Measurements from ENCODE around the gene ZNF605.

The ZNF605 gene

GRCh38 chr12:132946246-132946820 lies 9.8 kb downstream of the ZNF605 start:
- no peak for ATAC-seq
- TF ChIP-seq CREB5 (CRISPR knock-in tag; IDR thresholded peaks at IDR 0.05; ENCODE audit: low read depth) (no peak), PPARA (CRISPR knock-in tag; IDR thresholded peaks at IDR 0.05; ENCODE audit: borderline replicate concordance) (no peak), ARNTL (CRISPR knock-in tag; IDR thresholded peaks at IDR 0.05; ENCODE audit: borderline replicate concordance, low read depth) (no peak), ZNF70 (CRISPR knock-in tag; IDR thresholded peaks at IDR 0.05) (no peak), GLIS3 (CRISPR knock-in tag; IDR thresholded peaks at IDR 0.05) (no peak), ZNF565 (CRISPR knock-in tag; conservative IDR thresholded peaks at IDR 0.05; ENCODE audit: low read depth) (no peak), ZFP3 (CRISPR knock-in tag; IDR thresholded peaks at IDR 0.05) (no peak), TCF4 (CRISPR knock-in tag; IDR thresholded peaks at IDR 0.05; ENCODE audit: borderline replicate concordance) (no peak)
- TF ChIP-seq, protein P1, sequence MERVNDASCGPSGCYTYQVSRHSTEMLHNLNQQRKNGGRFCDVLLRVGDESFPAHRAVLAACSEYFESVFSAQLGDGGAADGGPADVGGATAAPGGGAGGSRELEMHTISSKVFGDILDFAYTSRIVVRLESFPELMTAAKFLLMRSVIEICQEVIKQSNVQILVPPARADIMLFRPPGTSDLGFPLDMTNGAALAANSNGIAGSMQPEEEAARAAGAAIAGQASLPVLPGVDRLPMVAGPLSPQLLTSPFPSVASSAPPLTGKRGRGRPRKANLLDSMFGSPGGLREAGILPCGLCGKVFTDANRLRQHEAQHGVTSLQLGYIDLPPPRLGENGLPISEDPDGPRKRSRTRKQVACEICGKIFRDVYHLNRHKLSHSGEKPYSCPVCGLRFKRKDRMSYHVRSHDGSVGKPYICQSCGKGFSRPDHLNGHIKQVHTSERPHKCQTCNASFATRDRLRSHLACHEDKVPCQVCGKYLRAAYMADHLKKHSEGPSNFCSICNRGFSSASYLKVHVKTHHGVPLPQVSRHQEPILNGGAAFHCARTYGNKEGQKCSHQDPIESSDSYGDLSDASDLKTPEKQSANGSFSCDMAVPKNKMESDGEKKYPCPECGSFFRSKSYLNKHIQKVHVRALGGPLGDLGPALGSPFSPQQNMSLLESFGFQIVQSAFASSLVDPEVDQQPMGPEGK (CRISPR knock-in tag; IDR thresholded peaks at IDR 0.05; ENCODE audit: borderline replicate concordance): no peak

- TF ChIP-seq ZFP3 (CRISPR knock-in tag; IDR thresholded peaks at IDR 0.05) (no peak), POU6F1 (CRISPR knock-in tag; IDR thresholded peaks at IDR 0.05; ENCODE audit: borderline replicate concordance, low read depth) (no peak), TOX (CRISPR knock-in tag; IDR thresholded peaks at IDR 0.05; ENCODE audit: borderline replicate concordance) (no peak), TCF4 (CRISPR knock-in tag; IDR thresholded peaks at IDR 0.05; ENCODE audit: borderline replicate concordance) (no peak), GLIS3 (CRISPR knock-in tag; IDR thresholded peaks at IDR 0.05) (no peak), OSR1 (CRISPR knock-in tag; IDR thresholded peaks at IDR 0.05) (no peak), CSDC2 (CRISPR knock-in tag; IDR thresholded peaks at IDR 0.05) (no peak), ARNTL (CRISPR knock-in tag; IDR thresholded peaks at IDR 0.05; ENCODE audit: borderline replicate concordance, low read depth) (no peak), ZFP30 (CRISPR knock-in tag; IDR thresholded peaks at IDR 0.05) (no peak), BACH2 (CRISPR knock-in tag; IDR thresholded peaks at IDR 0.05; ENCODE audit: borderline replicate concordance) (no peak), ZNF70 (CRISPR knock-in tag; IDR thresholded peaks at IDR 0.05) (no peak), PPARA (CRISPR knock-in tag; IDR thresholded peaks at IDR 0.05; ENCODE audit: borderline replicate concordance) (no peak)
- TF ChIP-seq, protein P2, sequence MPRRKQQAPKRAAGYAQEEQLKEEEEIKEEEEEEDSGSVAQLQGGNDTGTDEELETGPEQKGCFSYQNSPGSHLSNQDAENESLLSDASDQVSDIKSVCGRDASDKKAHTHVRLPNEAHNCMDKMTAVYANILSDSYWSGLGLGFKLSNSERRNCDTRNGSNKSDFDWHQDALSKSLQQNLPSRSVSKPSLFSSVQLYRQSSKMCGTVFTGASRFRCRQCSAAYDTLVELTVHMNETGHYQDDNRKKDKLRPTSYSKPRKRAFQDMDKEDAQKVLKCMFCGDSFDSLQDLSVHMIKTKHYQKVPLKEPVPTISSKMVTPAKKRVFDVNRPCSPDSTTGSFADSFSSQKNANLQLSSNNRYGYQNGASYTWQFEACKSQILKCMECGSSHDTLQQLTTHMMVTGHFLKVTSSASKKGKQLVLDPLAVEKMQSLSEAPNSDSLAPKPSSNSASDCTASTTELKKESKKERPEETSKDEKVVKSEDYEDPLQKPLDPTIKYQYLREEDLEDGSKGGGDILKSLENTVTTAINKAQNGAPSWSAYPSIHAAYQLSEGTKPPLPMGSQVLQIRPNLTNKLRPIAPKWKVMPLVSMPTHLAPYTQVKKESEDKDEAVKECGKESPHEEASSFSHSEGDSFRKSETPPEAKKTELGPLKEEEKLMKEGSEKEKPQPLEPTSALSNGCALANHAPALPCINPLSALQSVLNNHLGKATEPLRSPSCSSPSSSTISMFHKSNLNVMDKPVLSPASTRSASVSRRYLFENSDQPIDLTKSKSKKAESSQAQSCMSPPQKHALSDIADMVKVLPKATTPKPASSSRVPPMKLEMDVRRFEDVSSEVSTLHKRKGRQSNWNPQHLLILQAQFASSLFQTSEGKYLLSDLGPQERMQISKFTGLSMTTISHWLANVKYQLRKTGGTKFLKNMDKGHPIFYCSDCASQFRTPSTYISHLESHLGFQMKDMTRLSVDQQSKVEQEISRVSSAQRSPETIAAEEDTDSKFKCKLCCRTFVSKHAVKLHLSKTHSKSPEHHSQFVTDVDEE (CRISPR knock-in tag; IDR thresholded peaks at IDR 0.05): no peak
- TF ChIP-seq, protein P1 (CRISPR knock-in tag; IDR thresholded peaks at IDR 0.05; ENCODE audit: borderline replicate concordance): no peak
- TF ChIP-seq, protein P3, sequence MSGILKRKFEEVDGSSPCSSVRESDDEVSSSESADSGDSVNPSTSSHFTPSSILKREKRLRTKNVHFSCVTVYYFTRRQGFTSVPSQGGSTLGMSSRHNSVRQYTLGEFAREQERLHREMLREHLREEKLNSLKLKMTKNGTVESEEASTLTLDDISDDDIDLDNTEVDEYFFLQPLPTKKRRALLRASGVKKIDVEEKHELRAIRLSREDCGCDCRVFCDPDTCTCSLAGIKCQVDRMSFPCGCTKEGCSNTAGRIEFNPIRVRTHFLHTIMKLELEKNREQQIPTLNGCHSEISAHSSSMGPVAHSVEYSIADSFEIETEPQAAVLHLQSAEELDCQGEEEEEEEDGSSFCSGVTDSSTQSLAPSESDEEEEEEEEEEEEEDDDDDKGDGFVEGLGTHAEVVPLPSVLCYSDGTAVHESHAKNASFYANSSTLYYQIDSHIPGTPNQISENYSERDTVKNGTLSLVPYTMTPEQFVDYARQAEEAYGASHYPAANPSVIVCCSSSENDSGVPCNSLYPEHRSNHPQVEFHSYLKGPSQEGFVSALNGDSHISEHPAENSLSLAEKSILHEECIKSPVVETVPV (CRISPR knock-in tag; IDR thresholded peaks at IDR 0.05): no peak
- ATAC-seq: no peak
Observed at GRCh38 chr12:132945806-132946205, 10.3 kb downstream of the ZNF605 start.
